ENCODE measurements around the gene ADRA1B.

The ADRA1B gene

GRCh38 chr5:159928122-159928909 is 12.0 kb downstream of the ADRA1B start:
- DNase-seq (ENCODE audit: low read depth in 1 of 2, low spot score in 1 of 2) = no peak

- no peak for DNase-seq (ENCODE audit: low read depth in 1 of 2, low spot score in 1 of 2)
These were observed 12.9 kb downstream of the ADRA1B start for GRCh38 chr5:159929176-159929575.

GRCh38 chr5:159933531-159934485 is 17.5 kb downstream of the ADRA1B start:
- DNase-seq (ENCODE audit: low read depth in 1 of 2, low spot score in 1 of 2) = no peak

GRCh38 chr5:159935946-159936345 is 19.7 kb downstream of the ADRA1B start:
- DNase-seq (ENCODE audit: low read depth in 1 of 2, low spot score in 1 of 2) = no peak

- DNase-seq (ENCODE audit: low read depth in 1 of 2, low spot score in 1 of 2) = no peak
These were observed 20.5 kb downstream of the ADRA1B start for GRCh38 chr5:159936686-159937329.

- no peak for DNase-seq (ENCODE audit: low read depth in 1 of 2, low spot score in 1 of 2)
These were observed 21.3 kb downstream of the ADRA1B start for GRCh38 chr5:159937580-159937979.

GRCh38 chr5:159943326-159943725 is 27.0 kb downstream of the ADRA1B start:
- DNase-seq (ENCODE audit: low read depth in 1 of 2, low spot score in 1 of 2) = no peak

GRCh38 chr5:159944056-159944600 is 27.8 kb downstream of the ADRA1B start:
- no peak for DNase-seq (ENCODE audit: low read depth in 1 of 2, low spot score in 1 of 2)

- DNase-seq (ENCODE audit: low read depth in 1 of 2, low spot score in 1 of 2) = no peak
These were observed 29.1 kb downstream of the ADRA1B start for GRCh38 chr5:159945359-159945758.

GRCh38 chr5:159947708-159948358 is 31.6 kb downstream of the ADRA1B start:
- DNase-seq (ENCODE audit: low read depth in 1 of 2, low spot score in 1 of 2) = no peak

- no peak for DNase-seq (ENCODE audit: low read depth in 1 of 2, low spot score in 1 of 2)
These were observed 35.1 kb downstream of the ADRA1B start for GRCh38 chr5:159951387-159951786.

- no peak for DNase-seq (ENCODE audit: low read depth in 1 of 2, low spot score in 1 of 2)
These were observed 35.6 kb downstream of the ADRA1B start for GRCh38 chr5:159951834-159952233.

- DNase-seq (ENCODE audit: low read depth in 1 of 2, low spot score in 1 of 2) = no peak
These were observed 37.3 kb downstream of the ADRA1B start for GRCh38 chr5:159953609-159954008.

GRCh38 chr5:159955056-159955624 is 38.9 kb downstream of the ADRA1B start:
- no peak for DNase-seq (ENCODE audit: low read depth in 1 of 2, low spot score in 1 of 2)

GRCh38 chr5:159956074-159956473 is 39.8 kb downstream of the ADRA1B start:
- no peak for DNase-seq (ENCODE audit: low read depth in 1 of 2, low spot score in 1 of 2)

GRCh38 chr5:159961176-159962160 is 45.2 kb downstream of the ADRA1B start:
- no peak for DNase-seq (ENCODE audit: low read depth in 1 of 2, low spot score in 1 of 2)

- DNase-seq (ENCODE audit: low read depth in 1 of 2, low spot score in 1 of 2) = no peak
These were observed 45.9 kb downstream of the ADRA1B start for GRCh38 chr5:159962214-159962613.

- no peak for DNase-seq (ENCODE audit: low read depth in 1 of 2, low spot score in 1 of 2)
These were observed 47.7 kb downstream of the ADRA1B start for GRCh38 chr5:159963935-159964334.
